ENCODE measurements around the gene PLCB4. TPM values are rescaled to one million over a fixed set of nuclear protein-coding genes. Genes with fewer than 3 reads are reported as not detected.
A peak's percentile ranks its signal among the peaks of the same experiment; 100 is the strongest.

Gene PLCB4
- total RNA-seq, 4 donors from 2014 or later: 6.3 to 24.5 (median 10.4) TPM

GRCh38 chr20:9092655-9093054 is 23.8 kb downstream of the PLCB4 start:
- H3K27ac ChIP-seq: peak overlapping the region; percentile 14
- TF ChIP-seq POLR2AphosphoS5 (IDR thresholded peaks at IDR 0.05): no peak
- TF ChIP-seq CTCF (IDR thresholded peaks at IDR 0.05): no peak
- no peak for TF ChIP-seq POLR2A (IDR thresholded peaks at IDR 0.05)
- no peak for TF ChIP-seq EP300 (IDR thresholded peaks at IDR 0.05)
- WGBS: 83% methylated on average over 3 of the region's 3 CpGs
- H3K9me3 ChIP-seq: no peaks in the 10 kb centered on the region
- H3K4me3 ChIP-seq: no peak overlapping the region
- H3K36me3 ChIP-seq: no peaks in the 10 kb centered on the region
- no peak for DNase-seq (ENCODE audit: low spot score in 2 of 2)
- peaks cover 12% of the 10 kb centered on the region for H3K4me1 ChIP-seq
- H3K27me3 ChIP-seq: no peaks in the 10 kb centered on the region

GRCh38 chr20:9093218-9093957 is 24.5 kb downstream of the PLCB4 start:
- Histone ChIP-seq H3K4me1 (peaks cover 12% of the 10 kb centered on the region), H3K4me3 (peak overlapping the region; percentile 14), H3K9me3 (no peaks in the 10 kb centered on the region), H3K27me3 (no peaks in the 10 kb centered on the region), H3K36me3 (no peaks in the 10 kb centered on the region), H3K27ac (peak overlapping the region; percentile 14)
- 40% methylated on average over 8 of the region's 8 CpGs for WGBS
- TF ChIP-seq CTCF (IDR thresholded peaks at IDR 0.05) (no peak), POLR2AphosphoS5 (IDR thresholded peaks at IDR 0.05) (no peak), POLR2A (IDR thresholded peaks at IDR 0.05) (no peak), EP300 (IDR thresholded peaks at IDR 0.05) (no peak)
- no peak for DNase-seq (ENCODE audit: low spot score in 2 of 2)

- Histone ChIP-seq H3K4me1 (no peaks in the 10 kb centered on the region), H3K27ac (no peak overlapping the region), H3K4me3 (no peak overlapping the region), H3K9me3 (no peaks in the 10 kb centered on the region), H3K36me3 (no peaks in the 10 kb centered on the region), H3K27me3 (no peaks in the 10 kb centered on the region)
- 86% methylated on average over 2 of the region's 2 CpGs for WGBS
- TF ChIP-seq EP300 (IDR thresholded peaks at IDR 0.05): no peak
- no peak for TF ChIP-seq POLR2A (IDR thresholded peaks at IDR 0.05)
- no peak for TF ChIP-seq POLR2AphosphoS5 (IDR thresholded peaks at IDR 0.05)
- TF ChIP-seq CTCF (IDR thresholded peaks at IDR 0.05): no peak
- no peak for DNase-seq (ENCODE audit: low spot score in 2 of 2)
Measured at GRCh38 chr20:9099372-9099771, 30.5 kb downstream of the PLCB4 start.

- Histone ChIP-seq H3K4me1 (no peaks in the 10 kb centered on the region), H3K27me3 (no peaks in the 10 kb centered on the region), H3K9me3 (no peaks in the 10 kb centered on the region), H3K27ac (no peak overlapping the region), H3K4me3 (no peak overlapping the region), H3K36me3 (no peaks in the 10 kb centered on the region)
- 89% methylated on average over 9 of the region's 9 CpGs for WGBS
- TF ChIP-seq POLR2A (IDR thresholded peaks at IDR 0.05) (no peak), CTCF (IDR thresholded peaks at IDR 0.05) (no peak), POLR2AphosphoS5 (IDR thresholded peaks at IDR 0.05) (no peak), EP300 (IDR thresholded peaks at IDR 0.05) (no peak)
- DNase-seq (ENCODE audit: low spot score in 2 of 2): no peak
Measured at GRCh38 chr20:9100691-9101090, 31.8 kb downstream of the PLCB4 start.

GRCh38 chr20:9102456-9102855 is 33.6 kb downstream of the PLCB4 start:
- TF ChIP-seq POLR2AphosphoS5 (IDR thresholded peaks at IDR 0.05) (no peak), EP300 (IDR thresholded peaks at IDR 0.05) (no peak), CTCF (IDR thresholded peaks at IDR 0.05) (no peak), POLR2A (IDR thresholded peaks at IDR 0.05) (no peak)
- no peaks in the 10 kb centered on the region for H3K36me3 ChIP-seq
- no peak overlapping the region for H3K27ac ChIP-seq
- H3K4me1 ChIP-seq: no peaks in the 10 kb centered on the region
- no peaks in the 10 kb centered on the region for H3K9me3 ChIP-seq
- DNase-seq (ENCODE audit: low spot score in 2 of 2): no peak
- H3K4me3 ChIP-seq: no peak overlapping the region
- H3K27me3 ChIP-seq: no peaks in the 10 kb centered on the region
